HEK293T (cell line): Measurements from ENCODE around the gene PTPRG.

Experiments
- ARNT ChIP-seq: fragments of 450-650 bp; IDR thresholded peaks from 2 replicates; pipeline ENCODE4 v1.6.1; 2017; ENCODE audit warnings: mild to moderate bottlenecking
- CTBP1 ChIP-seq: fragments of 450-650 bp; IDR thresholded peaks from 2 replicates; pipeline ENCODE4 v1.6.1; 2016; ENCODE audit warnings: borderline replicate concordance
- FOXM1 ChIP-seq: fragments of 450-650 bp; IDR thresholded peaks from 2 replicates; pipeline ENCODE4 v1.6.1; 2017; ENCODE audit warnings: mild to moderate bottlenecking, borderline replicate concordance

GRCh38 chr3:61638741-61639140 lies 77.4 kb downstream of the PTPRG start:
- TF ChIP-seq CTBP1: no peak
- no peak for TF ChIP-seq FOXM1
- no peak for TF ChIP-seq ARNT
